Measurements from ENCODE around the gene ZNF629. TPM values are rescaled to one million over a fixed set of nuclear protein-coding genes. Genes with fewer than 3 reads are reported as not detected.
"Not testable (repeated sequence)": the region's sequence is repeated elsewhere in the genome, so short reads cannot be mapped to it uniquely, and the experiment has no call there.

The ZNF629 gene
- total RNA-seq (2014; rRNA removed; shearing (Covaris generic)) = 14.5 and 15.9 TPM in 2 replicates
- polyA plus RNA-seq (2015; cell fraction: cytosol; rRNA removed) = 5.2 and 6.0 TPM in 2 replicates
- 10.5 and 10.9 TPM in 2 replicates for polyA plus RNA-seq (2015; cell fraction: nucleus; rRNA removed)

GRCh38 chr16:30786936-30787612 is at the start of gene ZNF629:
Gene ZNF629, minus strand, starts transcription at chr16:30787205. Its CDS starts 2,723 bp downstream, at chr16:30784482.
- DNase-seq (ENCODE audit: low read depth) = no peak

GRCh38 chr16:30834130-30834740 is 47.2 kb upstream of the ZNF629 start:
- no peak for DNase-seq (ENCODE audit: low read depth)

GRCh38 chr16:30830072-30830417 is 43.0 kb upstream of the ZNF629 start:
- DNase-seq (ENCODE audit: low read depth) = no peak

GRCh38 chr16:30829130-30830071 is 42.4 kb upstream of the ZNF629 start:
- no peak for DNase-seq (ENCODE audit: low read depth)

GRCh38 chr16:30821891-30822290 is 34.9 kb upstream of the ZNF629 start:
- DNase-seq (ENCODE audit: low read depth) = no peak

GRCh38 chr16:30821441-30821840 is 34.4 kb upstream of the ZNF629 start:
- not testable (repeated sequence) for DNase-seq (ENCODE audit: low read depth)

- DNase-seq (ENCODE audit: low read depth) = no peak
These were observed 34.0 kb upstream of the ZNF629 start for GRCh38 chr16:30820952-30821421.

- DNase-seq (ENCODE audit: low read depth) = no peak
These were observed 29.8 kb upstream of the ZNF629 start for GRCh38 chr16:30816769-30817168.

GRCh38 chr16:30813821-30814189 is 26.8 kb upstream of the ZNF629 start:
- no peak for DNase-seq (ENCODE audit: low read depth)

- DNase-seq (ENCODE audit: low read depth) = not testable (repeated sequence)
These were observed 22.7 kb upstream of the ZNF629 start for GRCh38 chr16:30809675-30810074.

GRCh38 chr16:30808890-30809426 is 22.0 kb upstream of the ZNF629 start:
- not testable (repeated sequence) for DNase-seq (ENCODE audit: low read depth)

- DNase-seq (ENCODE audit: low read depth) = no peak
These were observed 21.1 kb upstream of the ZNF629 start for GRCh38 chr16:30808146-30808545.

GRCh38 chr16:30805370-30806169 is 18.6 kb upstream of the ZNF629 start:
- peak; percentile 68 for DNase-seq (ENCODE audit: low read depth)

- DNase-seq (ENCODE audit: low read depth) = no peak
These were observed 18.0 kb upstream of the ZNF629 start for GRCh38 chr16:30805056-30805369.

GRCh38 chr16:30802936-30803335 is 15.9 kb upstream of the ZNF629 start:
- no peak for DNase-seq (ENCODE audit: low read depth)

GRCh38 chr16:30797670-30798309 is 10.8 kb upstream of the ZNF629 start:
- no peak for DNase-seq (ENCODE audit: low read depth)

- no peak for DNase-seq (ENCODE audit: low read depth)
These were observed 7.6 kb upstream of the ZNF629 start for GRCh38 chr16:30794634-30795033.

- DNase-seq (ENCODE audit: low read depth) = no peak
These were observed 6.6 kb upstream of the ZNF629 start for GRCh38 chr16:30793508-30794069.

GRCh38 chr16:30787613-30788378 is 791 bp upstream of the ZNF629 start:
- DNase-seq (ENCODE audit: low read depth) = no peak
